Daoy (cell line): ENCODE measurements around the gene DNM3. TPM values are rescaled to one million over a fixed set of nuclear protein-coding genes. Genes with fewer than 3 reads are reported as not detected.
A peak's percentile ranks its signal among the peaks of the same experiment; 100 is the strongest.

Experiments
- DNase-seq: peaks from one replicate; pipeline ENCODE4 v3.0.0-alpha.2; 2015; ENCODE audit warnings: low read depth
- total RNA-seq: library from RNA; depleted of rRNA; stranded (reverse); fragments of >200 nt; shearing (Covaris generic); gene quantifications from 2 replicates; pipeline ENCODE4 v1.2.3, GENCODE V29; 2014

Gene DNM3
- total RNA-seq, 1 experiment from 2014 or later: 4.5 TPM

DNA sequence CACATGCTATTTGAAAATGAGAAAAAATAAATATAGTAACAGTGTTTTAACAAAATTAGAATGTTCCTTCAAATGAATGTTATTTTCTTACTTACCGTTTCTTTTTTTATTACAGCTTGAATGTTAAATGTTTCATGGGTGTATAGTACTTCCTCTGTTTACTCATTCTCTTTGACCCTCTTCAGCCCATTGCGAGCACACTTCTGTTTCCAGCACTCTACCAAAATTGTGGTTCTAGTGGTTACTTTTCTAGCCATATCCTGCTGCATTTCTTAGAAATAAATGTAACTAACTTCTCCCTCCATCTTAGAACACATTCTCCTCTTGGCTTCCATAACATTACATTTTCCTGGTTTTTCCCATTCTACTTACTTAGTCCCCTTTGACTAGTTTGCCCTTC lies 389.2 kb downstream of the DNM3 start:
- no peak for DNase-seq

DNA sequence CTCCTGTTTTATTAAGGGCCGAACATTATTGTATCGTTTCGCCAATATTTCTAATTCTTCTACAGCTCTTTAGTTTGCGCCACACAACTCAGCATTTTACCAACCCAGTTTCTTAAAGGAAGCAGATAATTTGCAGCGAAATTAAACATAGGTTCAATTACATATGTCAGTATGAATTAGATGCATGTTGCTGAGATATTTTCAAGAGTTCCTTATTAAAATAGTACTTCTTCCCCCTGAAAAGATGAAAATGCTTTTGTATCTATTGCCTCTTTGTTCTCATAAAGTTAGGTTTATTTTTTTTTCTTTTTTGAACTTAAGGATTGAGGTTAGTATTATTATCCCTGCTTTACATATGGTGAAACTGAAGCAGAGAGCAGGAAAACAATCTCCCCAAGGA lies 395.7 kb downstream of the DNM3 start:
- DNase-seq: no peak

DNA sequence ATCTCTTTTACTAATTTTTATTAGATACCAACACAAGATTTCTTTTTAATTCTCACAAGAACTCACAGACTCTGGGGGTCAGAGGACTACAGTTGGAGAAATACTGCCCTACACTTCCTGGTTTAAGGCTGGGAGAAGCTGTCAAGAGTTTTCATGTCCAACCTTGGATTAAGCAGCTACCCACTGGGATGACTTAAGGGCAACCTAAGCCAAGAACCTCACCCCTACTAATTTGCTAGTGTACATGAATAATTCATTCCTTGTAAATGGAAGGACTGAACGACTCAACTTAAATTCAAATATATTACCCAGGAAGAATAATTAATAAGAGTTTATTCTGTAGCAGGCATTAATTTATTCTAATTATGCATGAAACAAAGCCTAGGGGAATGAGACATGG lies 396.9 kb downstream of the DNM3 start:
- no peak for DNase-seq

DNA sequence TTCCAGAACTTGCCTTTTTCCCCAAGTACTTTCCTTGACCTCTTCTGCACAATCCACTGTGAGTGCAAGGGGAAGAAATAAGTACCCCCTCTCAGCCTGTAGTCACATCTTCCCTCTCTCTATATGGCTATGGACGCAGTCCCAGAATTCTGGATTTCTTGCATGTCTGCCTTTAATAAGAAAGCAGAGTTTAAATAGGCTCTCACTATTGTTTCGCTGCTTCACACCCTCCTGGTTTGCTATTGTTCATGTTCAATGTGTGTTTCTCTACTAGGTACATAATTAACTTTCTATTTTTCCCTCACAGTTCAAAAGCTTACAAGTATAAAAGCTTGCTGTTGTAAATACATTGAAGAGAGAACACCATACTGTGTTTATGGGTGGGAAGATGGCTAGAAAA lies 397.7 kb downstream of the DNM3 start:
- no peak for DNase-seq

DNA sequence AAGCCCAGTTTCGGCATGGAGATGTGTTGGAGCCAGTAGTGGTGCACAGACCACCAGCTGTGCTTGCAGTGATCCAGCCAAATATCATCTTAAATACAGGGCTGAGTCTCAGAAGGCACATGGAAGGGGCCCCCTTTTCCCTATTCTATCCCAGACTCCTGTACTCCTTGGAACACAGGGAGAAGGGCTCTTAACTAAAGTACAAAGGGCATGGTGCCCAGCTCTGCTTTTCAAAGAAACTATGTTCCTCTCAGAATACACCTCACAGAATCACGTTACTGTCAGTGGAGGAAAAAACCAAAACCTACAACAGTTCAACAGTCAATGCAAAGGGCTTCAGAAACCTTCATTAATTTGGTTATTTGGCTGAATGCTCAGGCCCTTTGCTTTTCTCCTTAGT lies 398.6 kb downstream of the DNM3 start:
- no peak for DNase-seq

DNA sequence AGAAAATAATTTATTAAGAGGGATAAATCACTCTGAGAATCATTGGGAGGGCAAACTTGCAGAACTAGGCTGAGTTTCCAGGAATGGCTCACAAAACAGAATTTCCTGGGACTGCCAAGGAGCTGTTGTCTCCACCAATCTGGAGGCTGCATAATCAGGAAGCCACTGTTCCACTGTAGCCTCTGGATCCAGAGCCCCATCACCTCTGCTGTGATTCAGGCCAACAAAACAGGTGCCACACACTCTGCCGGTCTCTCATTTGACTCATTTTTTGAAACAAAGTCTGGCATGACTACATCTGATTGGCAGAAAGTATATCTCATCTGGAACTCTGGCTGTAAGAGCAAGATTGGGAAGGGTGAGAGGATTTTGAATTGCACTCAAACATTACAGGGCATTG lies 400.2 kb downstream of the DNM3 start:
- no peak for DNase-seq

DNA sequence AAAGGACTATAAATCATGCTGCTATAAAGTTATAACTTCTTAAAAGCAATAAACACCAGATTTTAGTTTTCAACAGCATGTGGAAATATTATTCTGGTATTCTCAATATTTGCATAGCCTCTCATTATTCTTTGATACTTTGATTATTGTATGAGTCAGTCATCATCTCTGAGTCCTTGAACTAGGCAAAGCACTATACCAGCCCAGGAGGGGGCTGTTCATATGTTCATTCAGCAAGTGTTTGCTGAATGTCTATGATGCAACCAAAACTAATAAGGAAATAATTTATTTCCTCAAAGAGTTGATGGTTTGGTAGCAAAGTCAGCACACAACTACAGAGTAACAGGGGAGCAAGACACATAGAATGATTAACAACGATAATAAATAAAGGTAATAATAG lies 403.6 kb downstream of the DNM3 start:
- DNase-seq: no peak

DNA sequence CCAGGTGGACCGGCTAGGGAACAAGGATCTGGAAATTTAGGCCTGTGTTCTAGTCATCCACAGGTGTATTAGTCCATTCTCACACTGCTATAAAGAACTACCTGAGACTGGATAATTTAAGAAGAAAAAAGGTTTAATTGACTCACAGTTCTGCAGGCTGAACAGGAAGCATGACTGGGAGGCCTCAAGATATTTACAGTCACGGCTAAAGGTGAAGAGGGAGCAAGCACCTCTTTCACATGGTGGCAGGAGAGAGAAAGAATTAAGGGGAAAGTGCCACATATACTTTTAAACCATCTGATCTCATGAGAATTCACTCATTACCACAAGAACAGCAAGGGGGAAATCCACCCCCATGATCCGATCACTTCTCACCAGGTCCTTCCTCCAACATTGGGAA lies 404.5 kb downstream of the DNM3 start:
- DNase-seq: no peak

DNA sequence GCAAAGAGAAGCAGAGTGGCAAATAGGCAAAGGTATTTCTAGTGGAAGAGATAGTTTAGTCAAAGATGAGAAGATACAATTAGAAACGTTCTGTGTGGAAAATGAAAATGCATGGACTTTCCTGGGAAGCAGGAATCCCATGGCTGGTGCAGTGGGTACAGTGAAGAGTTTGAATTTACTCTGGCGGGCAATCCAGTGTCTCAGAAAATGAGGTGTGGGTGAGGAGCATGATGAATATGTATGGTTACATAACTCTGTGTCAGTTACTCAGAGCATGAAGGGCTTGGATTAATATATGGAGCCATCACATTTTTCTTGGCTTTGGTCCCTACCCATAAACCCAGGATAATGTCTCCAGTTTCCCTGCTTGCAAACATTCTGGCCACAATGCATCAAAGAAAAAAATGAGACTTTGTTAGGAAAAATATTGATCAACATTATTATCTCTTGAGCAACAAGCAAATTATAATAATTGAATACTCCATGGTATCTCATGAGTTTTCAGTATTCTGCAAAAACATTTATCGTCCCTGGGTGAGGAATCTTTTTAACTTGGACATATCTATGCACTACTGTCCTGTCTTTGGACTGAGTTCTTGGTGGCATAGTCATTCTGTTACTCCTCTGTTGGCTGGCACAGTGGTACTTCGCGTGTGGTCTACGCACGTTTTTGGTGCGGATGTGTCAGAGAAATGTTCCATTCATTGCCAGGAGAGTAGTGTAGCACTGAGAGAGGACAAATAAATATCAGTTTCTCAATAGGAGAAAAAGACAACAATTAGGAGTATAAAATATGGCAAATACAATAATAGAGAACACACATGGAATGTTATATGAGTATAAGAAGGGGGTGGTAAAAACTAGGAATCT lies 405.5 kb downstream of the DNM3 start:
- DNase-seq: peak; percentile 81

DNA sequence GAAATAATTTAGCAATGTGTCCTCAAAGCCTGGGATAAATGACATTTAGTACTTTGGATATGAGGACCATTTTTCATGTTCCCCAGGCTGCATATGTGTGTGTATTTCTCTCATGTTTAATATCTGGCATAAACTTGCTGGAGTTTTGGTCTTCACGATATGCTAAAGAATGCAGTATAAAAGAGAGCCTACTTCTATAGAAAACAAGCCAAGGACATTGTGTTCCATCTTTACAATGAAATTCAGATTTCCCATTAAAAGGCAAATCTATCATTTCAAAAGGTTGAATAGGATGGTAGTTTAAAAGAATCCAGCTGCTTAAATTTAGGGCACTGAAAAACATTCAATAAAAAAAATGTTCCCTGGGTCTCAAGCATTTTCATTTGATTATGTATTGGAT lies 410.2 kb downstream of the DNM3 start:
- no peak for DNase-seq

DNA sequence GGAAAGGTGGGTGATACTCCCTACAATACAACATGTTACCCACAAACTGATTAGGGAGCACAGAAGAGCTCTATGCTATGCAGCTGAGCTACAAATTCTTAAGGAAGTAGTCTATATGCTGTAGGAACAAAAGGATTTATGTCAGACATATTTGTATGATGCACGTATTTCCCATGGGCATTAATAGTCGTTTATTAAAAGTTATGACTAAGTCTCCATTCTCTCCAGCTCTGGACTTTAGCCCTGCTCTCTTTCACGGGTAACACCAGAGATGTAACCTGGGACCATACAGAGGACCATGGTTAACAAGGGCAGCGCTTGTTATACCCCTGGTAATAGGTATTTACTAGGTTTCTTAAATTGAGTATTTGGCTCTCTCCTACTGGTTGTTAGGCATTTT lies 411.0 kb downstream of the DNM3 start:
- DNase-seq: no peak

DNA sequence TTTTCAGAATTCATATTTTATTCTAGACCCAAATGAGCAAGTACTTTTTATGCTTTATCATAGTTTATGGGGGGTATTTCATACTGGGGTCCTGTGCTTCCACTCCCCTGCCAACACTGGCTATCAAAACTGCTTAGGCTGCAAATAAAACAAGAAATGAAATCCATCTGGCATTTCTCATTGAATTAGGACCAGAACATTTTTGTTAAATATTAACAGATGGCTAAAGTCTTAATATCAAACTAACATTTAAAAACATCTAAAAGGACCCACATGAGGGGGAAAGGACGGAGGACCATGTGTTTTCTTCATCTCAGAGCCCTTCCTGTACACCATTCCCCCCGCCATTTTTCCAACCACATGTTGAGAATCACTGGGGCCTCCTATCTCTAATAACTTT lies 411.7 kb downstream of the DNM3 start:
- no peak for DNase-seq

DNA sequence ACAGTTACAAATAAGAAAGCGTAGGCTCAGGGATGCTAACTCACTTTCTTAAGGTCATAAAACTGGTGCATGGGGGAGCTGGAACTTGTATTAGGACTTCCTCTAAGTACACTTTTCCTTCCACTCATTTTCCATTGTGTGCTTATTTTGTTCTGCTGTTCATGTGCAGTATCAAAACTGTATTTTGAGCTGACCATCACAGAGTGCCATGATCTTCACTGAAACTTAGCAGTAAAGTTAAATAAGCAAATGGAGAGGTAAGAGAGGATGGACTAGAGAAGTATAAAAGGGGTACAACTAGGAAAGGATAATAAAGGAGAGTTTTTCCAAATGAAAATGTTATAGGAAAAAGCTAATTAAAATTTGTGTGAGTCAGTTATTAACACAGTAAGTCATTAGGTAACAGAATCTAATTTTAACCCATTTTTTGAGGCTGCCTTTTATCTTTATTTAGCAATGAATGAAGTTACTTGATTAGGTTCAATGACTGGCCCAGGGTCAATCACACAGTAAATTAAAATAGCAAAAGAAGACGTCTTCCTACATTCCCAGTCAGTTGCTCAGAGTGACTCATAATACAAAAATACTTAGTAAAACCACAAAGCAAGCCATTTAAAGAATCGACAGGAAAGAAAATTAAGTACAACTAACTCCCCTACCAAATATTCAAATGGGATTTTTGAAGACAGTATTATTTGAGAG lies 413.4 kb downstream of the DNM3 start:
- DNase-seq: peak; percentile 82

DNA sequence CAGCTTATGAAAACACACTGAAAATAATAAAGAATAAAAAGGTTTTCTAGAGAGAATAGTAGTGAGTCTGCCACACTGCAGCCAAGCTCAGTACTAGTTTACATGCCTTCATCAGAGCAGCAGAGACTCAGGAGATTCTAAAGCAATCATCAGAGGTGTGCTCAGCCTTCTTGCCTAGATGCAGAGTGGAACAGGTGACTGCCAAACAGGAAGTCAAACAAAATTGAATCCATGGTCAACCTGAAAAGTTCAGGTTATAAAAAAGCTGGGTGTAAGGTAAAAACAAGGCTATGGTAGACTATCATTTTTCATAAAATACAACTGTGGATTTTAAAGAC lies 413.9 kb downstream of the DNM3 start:
- DNase-seq: peak; percentile 39

DNA sequence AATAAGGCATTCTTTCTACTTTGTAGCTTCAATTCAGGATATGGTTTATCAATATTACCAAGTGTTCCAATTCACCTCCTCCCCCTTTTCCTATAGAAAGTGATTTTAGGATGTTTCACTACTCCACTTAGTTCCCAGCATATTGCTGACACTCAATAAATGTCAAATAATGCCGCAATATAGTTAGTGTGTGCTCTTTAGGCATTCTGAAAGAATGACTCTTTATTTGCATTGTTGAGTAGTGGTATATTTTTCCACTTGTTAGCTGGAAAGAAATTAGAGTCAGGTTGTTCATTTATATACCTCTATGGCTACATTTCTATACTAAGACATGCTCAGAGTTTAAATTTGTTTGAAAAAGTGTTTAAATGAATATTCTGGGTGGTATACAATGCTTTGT lies 424.6 kb downstream of the DNM3 start:
- DNase-seq: no peak

DNA sequence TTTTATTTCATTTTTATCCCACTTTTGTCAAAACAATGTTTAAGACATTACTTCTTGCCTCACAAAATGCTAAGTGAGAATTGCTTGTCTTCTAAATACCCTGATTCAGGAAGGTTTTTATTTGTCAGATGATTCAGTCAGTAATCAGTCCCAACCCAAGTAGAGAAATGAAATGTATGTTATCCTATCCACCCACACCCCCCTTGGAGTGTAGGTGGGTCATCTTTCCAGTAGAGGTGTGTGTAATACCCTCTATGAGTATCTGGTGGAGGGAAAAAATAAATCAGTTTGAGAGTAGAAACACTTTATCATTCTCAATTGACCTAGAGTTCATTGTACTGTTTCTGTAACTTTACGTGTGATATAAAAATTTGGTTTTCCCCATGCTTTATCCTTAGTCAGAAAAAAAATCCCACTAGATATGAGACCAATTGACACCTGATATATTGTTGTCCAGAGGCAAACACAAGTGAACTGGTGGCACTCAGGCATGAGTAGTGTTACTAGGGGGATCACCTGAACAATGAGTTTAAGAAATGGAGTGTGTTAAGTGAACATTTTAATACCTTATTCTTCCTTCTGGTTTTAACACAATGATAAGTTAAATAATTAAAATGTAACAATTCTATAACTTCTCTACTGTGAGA lies 425.4 kb downstream of the DNM3 start:
- peak; percentile 74 for DNase-seq

DNA sequence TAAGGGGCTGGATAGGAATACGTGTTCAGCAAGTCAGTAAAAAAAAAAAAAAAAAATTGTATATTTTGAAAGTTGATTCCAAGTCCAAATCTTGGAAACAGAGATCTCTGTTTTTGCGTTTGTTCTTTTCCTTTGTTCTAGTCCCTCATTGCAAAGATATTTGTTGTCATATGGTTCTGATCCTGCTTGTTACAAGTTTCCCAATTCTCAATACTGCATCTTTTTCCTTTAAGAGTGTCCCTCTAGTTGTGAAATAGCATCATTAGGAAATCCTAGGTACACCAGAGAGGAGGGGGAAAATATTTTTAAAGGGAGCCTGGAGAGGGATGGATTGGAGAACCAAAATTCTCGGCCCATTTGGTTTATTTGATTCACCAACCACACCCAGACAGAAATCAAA lies 426.9 kb downstream of the DNM3 start:
- no peak for DNase-seq

DNA sequence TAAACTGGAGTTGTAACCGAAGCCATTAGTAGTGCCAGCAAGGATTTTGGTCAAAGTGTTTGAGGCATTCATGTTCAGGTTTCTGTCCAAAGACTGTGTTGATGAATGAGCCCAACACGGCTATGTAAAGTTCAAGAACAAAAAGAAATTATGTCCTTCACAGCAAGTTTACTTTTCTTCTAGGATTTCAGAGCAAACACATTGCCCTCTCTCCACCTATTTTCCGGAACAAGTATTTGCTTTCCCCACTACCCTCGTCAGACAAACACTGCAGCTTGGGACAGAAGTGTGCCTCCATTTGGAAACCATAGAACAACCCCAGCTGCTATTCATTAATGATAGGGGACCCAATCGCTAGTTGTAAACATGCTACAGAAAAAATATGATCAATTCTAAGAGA lies 427.8 kb downstream of the DNM3 start:
- no peak for DNase-seq

DNA sequence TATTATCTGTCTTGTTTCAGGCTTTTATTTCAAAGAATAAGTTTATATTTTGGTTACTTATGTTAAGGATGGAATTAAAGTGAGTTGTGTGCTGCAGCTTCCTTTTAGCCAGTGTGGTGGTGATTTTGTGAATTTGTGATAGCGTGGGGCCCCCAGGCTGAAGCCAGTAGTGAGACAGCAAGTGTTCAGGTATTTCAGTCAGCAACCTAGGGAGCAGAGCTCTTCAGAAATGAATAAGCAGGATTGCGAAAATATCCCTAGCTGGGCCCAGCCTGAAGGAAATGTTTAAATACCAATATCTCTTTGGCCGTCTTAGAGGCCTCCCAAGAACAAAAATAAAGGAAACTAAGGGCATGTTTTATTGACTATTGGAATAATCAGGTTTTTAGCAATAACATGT lies 428.3 kb downstream of the DNM3 start:
- DNase-seq: no peak

DNA sequence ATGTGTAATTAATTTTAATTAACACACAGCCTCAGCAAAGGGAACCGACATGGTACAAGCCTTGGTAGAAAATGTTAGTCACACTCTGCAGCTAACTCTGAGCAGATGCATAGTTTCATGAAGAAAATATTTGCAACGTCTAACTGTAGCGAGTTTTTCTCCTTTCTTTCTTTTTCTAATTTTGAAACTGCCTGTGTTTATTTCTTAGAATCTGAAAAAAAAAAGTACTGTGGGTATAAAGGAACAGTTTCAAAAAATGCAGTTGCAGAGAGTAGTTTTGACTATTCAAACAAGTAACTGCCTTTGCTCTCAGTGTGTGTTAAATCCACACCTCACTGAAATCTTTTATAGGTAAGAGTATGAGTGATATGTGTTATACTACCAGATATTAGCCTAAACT lies 429.3 kb downstream of the DNM3 start:
- DNase-seq: no peak

DNA sequence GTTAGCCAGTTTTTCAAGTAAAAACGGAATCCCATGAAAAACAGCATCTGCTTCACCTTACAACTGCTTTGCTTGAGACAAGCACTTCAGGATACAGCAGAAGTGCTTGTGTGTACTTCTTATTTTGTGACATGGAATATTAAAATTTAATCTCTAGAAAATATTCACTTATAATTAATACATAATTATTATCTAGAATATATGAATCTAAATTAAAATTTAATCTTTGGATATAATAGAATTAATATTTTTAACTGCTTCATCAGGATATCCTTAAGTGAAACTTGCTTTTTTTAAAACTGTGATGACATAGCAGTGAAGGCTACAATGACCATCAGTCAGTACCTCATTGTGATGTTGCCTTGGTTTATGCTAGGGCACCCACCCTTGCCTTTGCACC lies 430.8 kb downstream of the DNM3 start:
- DNase-seq: no peak

DNA sequence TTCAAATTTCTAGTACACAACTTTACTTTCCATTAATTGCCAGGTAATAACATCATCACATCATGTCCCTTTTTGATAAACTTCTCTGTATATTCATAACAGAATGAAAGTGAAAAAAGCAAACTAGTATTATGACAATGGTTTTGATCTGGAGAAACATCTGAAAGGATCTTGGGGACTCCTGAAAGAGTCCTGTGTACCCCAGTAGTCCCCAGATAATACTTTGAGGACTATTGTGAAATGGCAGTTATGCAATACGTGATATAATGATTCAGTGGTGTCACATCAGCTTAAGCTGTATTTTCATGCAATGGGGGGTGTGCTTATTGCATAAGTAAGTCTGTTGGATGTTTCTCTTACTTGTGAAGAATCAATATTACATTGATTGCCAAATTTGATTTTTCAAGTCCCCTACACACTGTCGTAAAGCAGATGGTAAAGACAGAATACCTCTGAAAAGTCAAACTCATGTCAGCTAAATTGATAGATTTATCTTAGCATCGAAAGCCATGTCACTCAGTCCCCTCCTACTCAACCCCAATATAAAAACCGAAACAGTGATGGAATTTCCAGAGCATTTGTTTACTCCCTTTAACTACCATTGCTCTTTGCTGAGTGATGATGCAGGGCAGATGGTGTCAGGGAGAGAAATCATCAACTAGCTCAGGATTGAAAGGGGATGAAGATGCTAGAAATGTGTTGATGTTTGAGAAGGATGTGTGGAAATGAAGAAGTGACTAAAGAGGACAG lies 432.5 kb downstream of the DNM3 start:
- no peak for DNase-seq
